ENCODE results near the gene MYOM3.

DNA sequence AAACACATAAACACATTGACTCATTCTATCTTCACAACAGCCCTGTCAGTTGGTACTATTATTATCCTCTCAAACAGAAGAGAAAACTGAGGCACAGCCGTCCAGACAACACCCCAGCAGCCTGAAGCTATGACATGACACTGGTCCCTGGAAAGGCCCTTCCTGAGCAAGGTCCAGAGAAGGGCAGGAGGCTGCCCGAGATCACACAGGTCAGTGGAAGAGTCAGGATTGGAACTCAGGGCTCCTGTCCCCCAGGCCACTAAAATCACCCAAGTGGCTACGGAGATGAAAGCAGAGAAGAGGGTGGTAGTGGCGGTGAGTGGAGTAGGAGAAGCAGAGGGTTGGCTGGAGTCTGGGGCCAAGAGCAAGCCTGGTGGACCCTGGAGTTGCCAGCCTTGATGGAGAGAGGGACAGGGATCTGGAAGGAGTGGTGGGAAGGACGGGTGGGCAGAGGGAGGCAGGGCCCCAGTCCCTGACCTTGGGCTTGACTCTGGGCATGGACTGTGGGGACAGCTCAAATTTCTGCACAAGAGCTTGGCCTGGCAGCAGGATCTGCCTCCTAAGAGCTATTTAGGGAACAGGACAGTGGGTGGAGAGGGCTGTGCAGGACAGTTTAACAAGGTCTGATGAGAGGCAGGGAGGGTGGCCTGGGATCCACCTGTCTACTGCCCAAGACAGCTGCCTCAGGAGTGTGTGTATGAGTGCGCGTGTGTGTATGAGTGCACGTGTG, 15.8 kb downstream of the MYOM3 start:
- TF ChIP-seq CTCF (conservative IDR thresholded peaks at IDR 0.05; ENCODE audit: low read depth, low read length): no peak
- TF ChIP-seq RAD21 (IDR thresholded peaks at IDR 0.05; ENCODE audit: low read length): no peak
- TF ChIP-seq MXI1 (IDR thresholded peaks at IDR 0.05; ENCODE audit: borderline replicate concordance, low read depth, low read length): no peak
- no peak for TF ChIP-seq POLR2A (IDR thresholded peaks at IDR 0.05; ENCODE audit: low read depth, low read length)
- TF ChIP-seq ELK1 (IDR thresholded peaks at IDR 0.05; ENCODE audit: borderline replicate concordance, low read depth, low read length): no peak
- no peak for TF ChIP-seq FOS (IDR thresholded peaks at IDR 0.05; ENCODE audit: low read depth, low read length)
